ENCODE results near the gene MAGI1. TPM values are rescaled to one million over a fixed set of nuclear protein-coding genes. Genes with fewer than 3 reads are reported as not detected.

Gene MAGI1
- polyA plus RNA-seq, 3 donors, result not detected

DNA sequence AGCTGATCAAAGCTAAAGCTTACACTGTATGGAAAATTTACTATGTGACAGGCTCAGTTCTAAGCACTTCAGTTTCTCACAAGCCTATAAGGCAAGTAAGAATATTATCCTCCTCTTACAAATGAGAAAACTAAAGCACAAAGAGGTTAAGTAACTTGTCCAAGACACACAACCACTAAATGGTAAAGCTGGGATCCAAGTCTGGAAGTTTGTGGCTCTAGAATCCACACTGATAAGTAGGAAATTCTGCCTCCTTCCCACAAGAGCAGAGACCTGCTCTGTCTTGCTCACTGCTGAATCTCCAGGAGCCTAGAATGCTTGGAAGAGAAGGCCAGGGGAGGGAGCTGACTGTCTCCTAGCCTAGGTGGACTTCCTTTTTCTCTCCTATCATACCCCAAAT is 60.6 kb downstream of the MAGI1 start:
- H3K4me3 Mint-ChIP-seq, result no peak overlapping the region

DNA sequence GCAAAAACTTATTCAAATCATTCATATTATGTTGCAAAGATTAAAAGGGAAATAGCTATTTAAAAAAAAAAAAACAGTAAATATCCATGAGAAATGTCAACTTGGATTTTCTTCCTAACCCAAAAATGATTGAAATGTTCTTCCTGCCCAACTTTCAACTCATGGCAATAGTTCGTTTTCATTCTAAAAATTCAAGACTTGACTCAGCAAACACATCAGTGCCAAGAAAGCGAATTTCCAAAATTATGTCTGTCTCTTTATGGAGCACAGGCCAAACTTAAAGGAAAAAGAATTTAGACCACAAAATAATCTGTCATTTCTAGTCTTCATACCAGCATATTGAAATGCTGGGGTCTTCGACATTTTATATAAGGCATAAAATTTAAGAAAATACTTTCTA is 63.7 kb downstream of the MAGI1 start:
- H3K4me3 Mint-ChIP-seq, result no peak overlapping the region
- no peaks in the 10 kb centered on the region for H3K36me3 Mint-ChIP-seq
- Histone ChIP-seq H3K4me3 (replicated peaks in 1 of 3; ENCODE audit: low read depth in 2 of 3, low read length in 3 of 3) (no peak overlapping the region), H3K27ac (ENCODE audit: low read depth in 1 of 2, low read length in 2 of 2) (no peak overlapping the region), H3K9ac (ENCODE audit: insufficient read depth, low read length, poor library complexity, severe bottlenecking) (no peak overlapping the region), H3K4me2 (replicated peaks; ENCODE audit: extremely low read depth, low read length, poor library complexity, severe bottlenecking) (no peak overlapping the region), H2AFZ (ENCODE audit: insufficient read depth, low read depth, low read length, poor library complexity, severe bottlenecking) (no peak overlapping the region), H3K9me3 (replicated peaks in 1 of 2; ENCODE audit: control insufficient read depth in 1 of 2, insufficient read depth in 1 of 2, low read length in 2 of 2) (no peaks in the 10 kb centered on the region), H3K36me3 (replicated peaks in 1 of 2; ENCODE audit: control insufficient read depth in 1 of 2, insufficient read depth in 2 of 2, low read length in 2 of 2) (no peaks in the 10 kb centered on the region), H3K4me1 (ENCODE audit: control insufficient read depth in 1 of 2, insufficient read depth in 2 of 2, low read length in 2 of 2) (no peaks in the 10 kb centered on the region), H3K79me2 (ENCODE audit: insufficient read depth, low read length) (no peaks in the 10 kb centered on the region), H3K27me3 (ENCODE audit: control insufficient read depth in 2 of 2, insufficient read depth in 2 of 2, low read length in 2 of 2) (no peaks in the 10 kb centered on the region), H4K20me1 (ENCODE audit: insufficient read depth, low read length) (no peaks in the 10 kb centered on the region)
- TF ChIP-seq, protein P1, sequence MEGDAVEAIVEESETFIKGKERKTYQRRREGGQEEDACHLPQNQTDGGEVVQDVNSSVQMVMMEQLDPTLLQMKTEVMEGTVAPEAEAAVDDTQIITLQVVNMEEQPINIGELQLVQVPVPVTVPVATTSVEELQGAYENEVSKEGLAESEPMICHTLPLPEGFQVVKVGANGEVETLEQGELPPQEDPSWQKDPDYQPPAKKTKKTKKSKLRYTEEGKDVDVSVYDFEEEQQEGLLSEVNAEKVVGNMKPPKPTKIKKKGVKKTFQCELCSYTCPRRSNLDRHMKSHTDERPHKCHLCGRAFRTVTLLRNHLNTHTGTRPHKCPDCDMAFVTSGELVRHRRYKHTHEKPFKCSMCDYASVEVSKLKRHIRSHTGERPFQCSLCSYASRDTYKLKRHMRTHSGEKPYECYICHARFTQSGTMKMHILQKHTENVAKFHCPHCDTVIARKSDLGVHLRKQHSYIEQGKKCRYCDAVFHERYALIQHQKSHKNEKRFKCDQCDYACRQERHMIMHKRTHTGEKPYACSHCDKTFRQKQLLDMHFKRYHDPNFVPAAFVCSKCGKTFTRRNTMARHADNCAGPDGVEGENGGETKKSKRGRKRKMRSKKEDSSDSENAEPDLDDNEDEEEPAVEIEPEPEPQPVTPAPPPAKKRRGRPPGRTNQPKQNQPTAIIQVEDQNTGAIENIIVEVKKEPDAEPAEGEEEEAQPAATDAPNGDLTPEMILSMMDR (IDR thresholded peaks at IDR 0.05), result no peak
- H3K27ac Mint-ChIP-seq, result no peak overlapping the region
- H3K4me1 Mint-ChIP-seq, result no peaks in the 10 kb centered on the region
- intact Hi-C loops (cut with micrococcal nuclease), result no loop called here
- peaks cover 0 to 1% (median 0%) of the 10 kb centered on the region in 3 donors for H3K27me3 Mint-ChIP-seq (ENCODE audit: low read depth in 3 of 3)
- WGBS (ENCODE audit: insufficient coverage), result 100% methylated on average over 1 of the region's 3 CpGs
- no peak for DNase-seq
- peaks cover 0 to 5% (median 0%) of the 10 kb centered on the region in 7 donors for H3K9me3 Mint-ChIP-seq

More for the DNA sequence above, 60.6 kb downstream of the MAGI1 start:
- no peaks in the 10 kb centered on the region for H3K4me1 Mint-ChIP-seq
- no peak overlapping the region for H3K27ac Mint-ChIP-seq
- DNase-seq, result no peak
- Histone ChIP-seq H3K36me3 (replicated peaks in 1 of 2; ENCODE audit: control insufficient read depth in 1 of 2, insufficient read depth in 2 of 2, low read length in 2 of 2) (no peaks in the 10 kb centered on the region), H3K79me2 (ENCODE audit: insufficient read depth, low read length) (no peaks in the 10 kb centered on the region), H3K27me3 (ENCODE audit: control insufficient read depth in 2 of 2, insufficient read depth in 2 of 2, low read length in 2 of 2) (no peaks in the 10 kb centered on the region), H3K9me3 (replicated peaks in 1 of 2; ENCODE audit: control insufficient read depth in 1 of 2, insufficient read depth in 1 of 2, low read length in 2 of 2) (no peaks in the 10 kb centered on the region), H3K4me3 (replicated peaks in 1 of 3; ENCODE audit: low read depth in 2 of 3, low read length in 3 of 3) (no peak overlapping the region), H4K20me1 (ENCODE audit: insufficient read depth, low read length) (no peaks in the 10 kb centered on the region), H3K27ac (ENCODE audit: low read depth in 1 of 2, low read length in 2 of 2) (no peak overlapping the region), H2AFZ (ENCODE audit: insufficient read depth, low read depth, low read length, poor library complexity, severe bottlenecking) (no peak overlapping the region), H3K4me2 (replicated peaks; ENCODE audit: extremely low read depth, low read length, poor library complexity, severe bottlenecking) (no peak overlapping the region), H3K9ac (ENCODE audit: insufficient read depth, low read length, poor library complexity, severe bottlenecking) (no peak overlapping the region), H3K4me1 (ENCODE audit: control insufficient read depth in 1 of 2, insufficient read depth in 2 of 2, low read length in 2 of 2) (no peaks in the 10 kb centered on the region)
- peaks cover 0 to 1% (median 0%) of the 10 kb centered on the region in 3 donors for H3K27me3 Mint-ChIP-seq (ENCODE audit: low read depth in 3 of 3)
- no peaks in the 10 kb centered on the region for H3K36me3 Mint-ChIP-seq
- H3K9me3 Mint-ChIP-seq, result peaks cover 0 to 5% (median 2%) of the 10 kb centered on the region in 7 donors
- intact Hi-C loops (cut with micrococcal nuclease), result no loop called here
- TF ChIP-seq, protein P1 (IDR thresholded peaks at IDR 0.05), result no peak

Data from CD14-positive monocyte (primary cell).